Smooth muscle cell of the brain vasculature (primary cell): ENCODE data around the gene ZFYVE21.
"Not testable (repeated sequence)": the region's sequence is repeated elsewhere in the genome, so short reads cannot be mapped to it uniquely, and the experiment has no call there.

Experiments
- DNase-seq: peaks from one replicate; pipeline ENCODE4 v3.0.0-alpha.2; 2012; ENCODE audit warnings: low read depth, low spot score

Gene ZFYVE21

GRCh38 chr14:103715052-103716000, at the start of gene ZFYVE21, which contains the start of gene XRCC3:
Gene ZFYVE21 (plus strand): TSS chr14:103715810. CDS start chr14:103715842, 32 bp downstream.
Gene XRCC3 (minus strand): TSS chr14:103715451. CDS start chr14:103711087, 4,364 bp downstream.
- peak; percentile 99 for DNase-seq

- no peak for DNase-seq
Observed at GRCh38 chr14:103667671-103668070, 47.9 kb upstream of the ZFYVE21 start.

- DNase-seq: no peak
Observed at GRCh38 chr14:103668117-103668516, 47.5 kb upstream of the ZFYVE21 start.

- no peak for DNase-seq
Observed at GRCh38 chr14:103669370-103669769, 46.2 kb upstream of the ZFYVE21 start.

- no peak for DNase-seq
Observed at GRCh38 chr14:103671911-103672310, 43.7 kb upstream of the ZFYVE21 start.

- DNase-seq: no peak
Observed at GRCh38 chr14:103675957-103676356, 39.7 kb upstream of the ZFYVE21 start.

GRCh38 chr14:103676881-103677675, 38.5 kb upstream of the ZFYVE21 start:
- DNase-seq: no peak

GRCh38 chr14:103679351-103679750, 36.3 kb upstream of the ZFYVE21 start:
- no peak for DNase-seq

- no peak for DNase-seq
Observed at GRCh38 chr14:103680491-103681231, 34.9 kb upstream of the ZFYVE21 start.

- no peak for DNase-seq
Observed at GRCh38 chr14:103683139-103683538, 32.5 kb upstream of the ZFYVE21 start.

GRCh38 chr14:103684471-103684870, 31.1 kb upstream of the ZFYVE21 start:
- no peak for DNase-seq

- DNase-seq: no peak
Observed at GRCh38 chr14:103684871-103685270, 30.7 kb upstream of the ZFYVE21 start.

- no peak for DNase-seq
Observed at GRCh38 chr14:103685276-103686211, 30.1 kb upstream of the ZFYVE21 start.

- no peak for DNase-seq
Observed at GRCh38 chr14:103686831-103687485, 28.7 kb upstream of the ZFYVE21 start.

GRCh38 chr14:103687712-103688111, 27.9 kb upstream of the ZFYVE21 start:
- no peak for DNase-seq

GRCh38 chr14:103688441-103688840, 27.2 kb upstream of the ZFYVE21 start:
- no peak for DNase-seq

GRCh38 chr14:103688906-103689902, 26.4 kb upstream of the ZFYVE21 start:
- DNase-seq: no peak

- no peak for DNase-seq
Observed at GRCh38 chr14:103690332-103690731, 25.3 kb upstream of the ZFYVE21 start.

- not testable (repeated sequence) for DNase-seq
Observed at GRCh38 chr14:103691655-103692054, 24.0 kb upstream of the ZFYVE21 start.
